Embryonic facial prominence (tissue), 1 donor: ENCODE measurements around the gene TUT4.
"Not testable (repeated sequence)": the region's sequence is repeated elsewhere in the genome, so short reads cannot be mapped to it uniquely, and the experiment has no call there.

Source experiments
- DNase-seq: peaks from one replicate; pipeline ENCODE4 v3.0.0-alpha.2; 2016; ENCODE audit errors: extremely low spot score

Gene TUT4

DNA sequence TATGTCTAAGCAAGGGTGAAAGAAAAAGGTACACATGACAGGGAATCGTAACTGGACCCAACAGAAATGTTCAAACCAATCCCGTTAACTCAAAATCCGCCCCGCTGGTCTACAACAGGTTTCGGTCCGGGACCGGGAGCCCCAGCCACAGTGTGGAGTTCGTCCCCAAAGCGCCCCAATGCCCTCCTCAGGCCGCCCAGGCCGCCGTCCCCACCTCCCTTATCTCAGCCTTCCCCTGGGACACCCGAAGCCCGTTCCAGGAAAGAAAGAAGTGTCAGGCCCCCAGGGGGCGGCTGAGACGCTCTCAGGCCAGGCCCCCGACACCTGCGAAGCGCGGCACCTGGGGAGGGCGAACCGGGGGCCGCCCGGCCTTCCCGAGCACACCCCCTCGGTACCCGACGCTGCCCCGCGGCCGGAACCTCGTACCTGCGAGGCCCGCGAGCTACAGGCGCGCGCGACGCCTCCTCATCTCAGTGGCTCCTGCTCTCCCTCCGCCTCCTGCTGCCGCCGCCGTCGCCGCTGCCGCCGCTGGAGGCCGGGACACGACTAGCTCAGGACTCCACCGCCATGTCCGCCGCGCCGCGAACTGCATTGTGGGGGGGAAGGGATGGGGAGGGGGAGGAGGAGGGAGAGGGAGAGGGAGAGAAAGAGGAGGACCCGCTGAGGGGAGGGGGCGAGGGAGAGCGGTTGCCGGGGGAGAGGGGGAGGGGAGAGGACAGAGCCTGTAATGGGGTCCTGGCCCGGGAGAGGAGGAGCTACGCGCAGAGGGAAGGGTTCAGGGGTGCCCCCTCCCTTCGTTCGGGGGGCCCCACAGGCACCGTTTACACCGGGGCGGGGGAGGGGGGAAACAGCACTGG is at the start of gene TUT4:
Gene TUT4 (minus strand): TSS at position 588 of the 857 bp plus-strand sequence. CDS start 26,812 bp downstream, outside the sequence.
- DNase-seq = peak; percentile 88

GRCh38 chr1:52601991-52602855 is 49.3 kb upstream of the TUT4 start, which contains the start of gene GPX7:
Gene GPX7, plus strand, starts transcription at chr1:52602371. Its CDS starts 39 bp downstream, at chr1:52602410.
- DNase-seq = no peak

GRCh38 chr1:52601519-52601918 is 48.6 kb upstream of the TUT4 start:
- no peak for DNase-seq

GRCh38 chr1:52600533-52601179 is 47.8 kb upstream of the TUT4 start:
- no peak for DNase-seq

- no peak for DNase-seq
These were observed 46.3 kb upstream of the TUT4 start for GRCh38 chr1:52599236-52599635.

- DNase-seq = no peak
These were observed 45.8 kb upstream of the TUT4 start for GRCh38 chr1:52598729-52599128.

- no peak for DNase-seq
These were observed 45.0 kb upstream of the TUT4 start for GRCh38 chr1:52597912-52598311.

DNA sequence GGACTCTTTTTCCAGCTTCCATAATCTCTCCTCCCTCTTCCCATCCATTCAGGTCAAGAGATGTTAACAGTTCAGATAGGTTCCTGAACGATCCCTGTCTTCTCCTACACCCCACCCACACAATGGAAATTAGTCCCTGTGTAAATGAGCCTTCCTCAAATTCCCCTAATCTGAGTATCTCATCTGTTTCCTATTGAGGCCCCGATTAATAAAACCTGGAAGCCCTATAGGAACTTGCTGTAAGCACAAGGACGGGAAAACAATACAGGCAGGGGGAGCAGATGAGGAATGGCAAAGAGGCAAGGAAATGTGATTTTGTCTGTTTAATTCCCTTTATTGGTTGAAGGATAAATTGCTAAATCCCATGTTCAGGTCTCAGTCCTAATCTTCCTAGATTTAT is 42.2 kb upstream of the TUT4 start:
- DNase-seq = no peak

GRCh38 chr1:52593495-52593894 is 40.6 kb upstream of the TUT4 start:
- no peak for DNase-seq

- no peak for DNase-seq
These were observed 39.9 kb upstream of the TUT4 start for GRCh38 chr1:52592637-52593323.

DNA sequence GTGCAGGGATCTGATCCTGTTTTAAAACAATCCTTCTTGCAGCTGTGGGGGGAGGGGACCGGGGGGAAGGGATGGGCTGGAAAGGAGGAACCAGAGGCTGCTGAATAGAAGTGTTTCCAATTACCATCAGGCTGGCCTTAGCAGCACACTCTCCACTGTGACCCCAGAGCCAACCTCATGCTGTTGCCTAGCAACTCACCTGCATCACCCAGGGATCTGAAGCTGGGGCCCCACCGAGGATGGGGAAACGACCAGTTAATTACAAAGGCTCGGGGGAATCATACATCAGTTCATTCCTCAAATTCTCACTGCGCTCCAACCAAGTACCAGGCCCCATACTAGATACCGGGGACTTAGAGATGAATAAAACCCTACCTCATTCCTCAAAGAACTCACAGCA is 37.4 kb upstream of the TUT4 start:
- no peak for DNase-seq

GRCh38 chr1:52588535-52588934 is 35.6 kb upstream of the TUT4 start:
- no peak for DNase-seq

- no peak for DNase-seq
These were observed 35.1 kb upstream of the TUT4 start for GRCh38 chr1:52588027-52588426.

- DNase-seq = no peak
These were observed 32.6 kb upstream of the TUT4 start for GRCh38 chr1:52585474-52585873.

GRCh38 chr1:52582116-52582696 is 29.3 kb upstream of the TUT4 start:
- DNase-seq = no peak

DNA sequence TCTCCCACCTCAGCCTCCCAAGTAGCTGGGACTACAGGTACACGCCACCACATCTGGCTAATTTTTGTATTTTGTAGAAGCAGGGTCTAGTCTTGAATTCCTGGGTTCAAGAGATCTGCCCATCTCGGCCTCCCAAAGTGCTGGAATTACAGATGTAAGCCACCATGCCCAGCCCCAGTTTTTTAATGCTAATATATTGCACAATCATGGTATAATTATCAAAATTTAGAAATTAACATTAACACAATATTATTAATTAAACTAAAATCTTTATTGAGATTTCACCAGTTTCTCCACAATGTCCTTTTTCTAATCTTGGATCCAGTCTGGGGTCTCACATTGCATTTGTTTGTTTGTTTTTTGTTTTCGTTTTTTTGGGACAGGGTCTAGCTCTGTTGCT is 27.4 kb upstream of the TUT4 start:
- no peak for DNase-seq

- DNase-seq = no peak
These were observed 26.5 kb upstream of the TUT4 start for GRCh38 chr1:52579415-52579814.

DNA sequence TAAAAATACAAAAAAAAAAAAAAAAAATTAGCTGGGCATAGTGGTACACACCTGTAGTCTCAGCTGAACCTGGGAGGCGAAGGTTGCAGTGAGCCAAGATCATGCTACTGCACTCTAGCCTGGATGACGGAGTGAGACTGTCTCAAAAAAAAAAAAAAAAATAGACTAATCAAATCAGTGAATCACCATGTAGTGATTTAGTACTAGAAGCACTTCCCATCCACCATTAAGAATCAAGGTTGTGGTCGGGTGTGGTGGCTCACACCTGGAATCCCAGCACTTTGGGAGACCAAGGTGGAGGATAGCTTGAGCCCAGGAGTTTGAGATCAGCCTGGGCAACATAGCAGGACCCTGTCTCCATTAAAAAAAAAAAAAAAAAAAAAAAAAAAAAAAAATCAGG is 25.2 kb upstream of the TUT4 start:
- not testable (repeated sequence) for DNase-seq

DNA sequence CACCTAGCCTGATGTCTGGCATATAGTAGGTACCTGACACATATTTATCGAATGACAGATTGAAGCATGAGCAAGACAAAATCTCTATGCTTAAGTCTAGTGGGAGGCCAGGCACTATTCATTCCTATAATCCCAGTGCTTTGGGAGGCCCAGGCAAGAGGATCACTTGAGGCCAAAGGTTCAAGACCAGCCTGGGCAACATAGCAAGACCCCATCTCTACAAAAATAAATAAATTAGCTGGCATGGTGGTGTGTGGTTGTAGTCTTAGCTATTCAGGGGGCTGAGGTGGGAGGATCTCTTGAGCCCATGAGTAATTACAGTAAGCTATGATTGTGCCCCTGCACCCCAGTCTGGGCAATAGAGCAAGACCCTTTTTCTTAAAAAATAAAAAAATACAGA is 23.2 kb upstream of the TUT4 start:
- DNase-seq = no peak

DNA sequence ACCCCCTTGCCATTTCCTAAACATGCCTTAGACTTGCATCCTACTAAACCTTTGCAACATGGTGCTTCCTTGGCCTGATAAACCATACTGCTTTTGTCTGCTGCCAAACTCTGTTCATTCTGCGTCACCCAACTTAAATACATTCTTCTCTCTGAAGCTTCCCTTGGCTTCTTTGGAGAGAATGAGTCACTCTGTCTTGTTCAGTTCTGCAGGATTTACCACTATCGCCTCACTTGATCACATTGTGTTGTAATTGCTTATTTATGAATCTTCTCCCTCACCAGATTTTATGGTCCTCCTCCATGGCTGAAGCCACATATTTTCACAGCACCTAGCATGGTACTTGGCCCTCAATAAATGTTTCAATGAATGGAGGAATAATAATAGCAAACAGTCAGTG is 21.7 kb upstream of the TUT4 start:
- no peak for DNase-seq

GRCh38 chr1:52572387-52572786 is 19.5 kb upstream of the TUT4 start:
- no peak for DNase-seq
